ENCODE results near the gene RSPH1.

DNA sequence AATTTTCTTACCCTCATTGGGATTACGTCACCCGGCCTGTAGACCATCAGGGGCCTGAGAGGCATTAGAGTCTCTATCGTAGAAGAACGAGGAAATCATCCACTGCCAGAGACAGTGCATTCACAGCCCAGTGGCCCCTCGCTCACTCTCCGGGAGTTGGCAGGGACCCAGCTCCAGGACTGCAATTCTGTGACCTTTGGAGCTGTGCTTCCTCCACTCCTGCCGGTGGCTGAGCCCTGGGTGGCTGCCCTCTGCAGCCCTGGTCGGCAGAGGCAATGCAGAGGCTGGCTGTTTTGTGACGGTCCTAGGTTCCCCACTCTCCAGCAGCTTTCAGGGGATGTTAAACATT, 30.3 kb upstream of the RSPH1 start:
- TF ChIP-seq BHLHE40 (IDR thresholded peaks at IDR 0.05; ENCODE audit: low read depth, low read length) (no peak), POLR2A (IDR thresholded peaks at IDR 0.05; ENCODE audit: low read depth, low read length) (no peak), RFX5 (IDR thresholded peaks at IDR 0.05; ENCODE audit: low read depth, low read length) (no peak), RAD21 (IDR thresholded peaks at IDR 0.05; ENCODE audit: low read length) (no peak), RCOR1 (IDR thresholded peaks at IDR 0.05; ENCODE audit: insufficient replicate concordance, low read length) (no peak), FOS (IDR thresholded peaks at IDR 0.05; ENCODE audit: low read depth, low read length) (no peak)
- TF ChIP-seq, protein P1, sequence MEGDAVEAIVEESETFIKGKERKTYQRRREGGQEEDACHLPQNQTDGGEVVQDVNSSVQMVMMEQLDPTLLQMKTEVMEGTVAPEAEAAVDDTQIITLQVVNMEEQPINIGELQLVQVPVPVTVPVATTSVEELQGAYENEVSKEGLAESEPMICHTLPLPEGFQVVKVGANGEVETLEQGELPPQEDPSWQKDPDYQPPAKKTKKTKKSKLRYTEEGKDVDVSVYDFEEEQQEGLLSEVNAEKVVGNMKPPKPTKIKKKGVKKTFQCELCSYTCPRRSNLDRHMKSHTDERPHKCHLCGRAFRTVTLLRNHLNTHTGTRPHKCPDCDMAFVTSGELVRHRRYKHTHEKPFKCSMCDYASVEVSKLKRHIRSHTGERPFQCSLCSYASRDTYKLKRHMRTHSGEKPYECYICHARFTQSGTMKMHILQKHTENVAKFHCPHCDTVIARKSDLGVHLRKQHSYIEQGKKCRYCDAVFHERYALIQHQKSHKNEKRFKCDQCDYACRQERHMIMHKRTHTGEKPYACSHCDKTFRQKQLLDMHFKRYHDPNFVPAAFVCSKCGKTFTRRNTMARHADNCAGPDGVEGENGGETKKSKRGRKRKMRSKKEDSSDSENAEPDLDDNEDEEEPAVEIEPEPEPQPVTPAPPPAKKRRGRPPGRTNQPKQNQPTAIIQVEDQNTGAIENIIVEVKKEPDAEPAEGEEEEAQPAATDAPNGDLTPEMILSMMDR (conservative IDR thresholded peaks at IDR 0.05; ENCODE audit: low read depth, low read length), result no peak
- TF ChIP-seq, protein P2, sequence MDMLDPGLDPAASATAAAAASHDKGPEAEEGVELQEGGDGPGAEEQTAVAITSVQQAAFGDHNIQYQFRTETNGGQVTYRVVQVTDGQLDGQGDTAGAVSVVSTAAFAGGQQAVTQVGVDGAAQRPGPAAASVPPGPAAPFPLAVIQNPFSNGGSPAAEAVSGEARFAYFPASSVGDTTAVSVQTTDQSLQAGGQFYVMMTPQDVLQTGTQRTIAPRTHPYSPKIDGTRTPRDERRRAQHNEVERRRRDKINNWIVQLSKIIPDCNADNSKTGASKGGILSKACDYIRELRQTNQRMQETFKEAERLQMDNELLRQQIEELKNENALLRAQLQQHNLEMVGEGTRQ (IDR thresholded peaks at IDR 0.05; ENCODE audit: low read depth, low read length), result no peak

All from IMR-90 (cell line).